ENCODE data around the gene RAB5A.
A peak's percentile ranks its signal among the peaks of the same experiment; 100 is the strongest.
"Not testable (repeated sequence)": the region's sequence is repeated elsewhere in the genome, so short reads cannot be mapped to it uniquely, and the experiment has no call there.

RAB5A gene

DNA sequence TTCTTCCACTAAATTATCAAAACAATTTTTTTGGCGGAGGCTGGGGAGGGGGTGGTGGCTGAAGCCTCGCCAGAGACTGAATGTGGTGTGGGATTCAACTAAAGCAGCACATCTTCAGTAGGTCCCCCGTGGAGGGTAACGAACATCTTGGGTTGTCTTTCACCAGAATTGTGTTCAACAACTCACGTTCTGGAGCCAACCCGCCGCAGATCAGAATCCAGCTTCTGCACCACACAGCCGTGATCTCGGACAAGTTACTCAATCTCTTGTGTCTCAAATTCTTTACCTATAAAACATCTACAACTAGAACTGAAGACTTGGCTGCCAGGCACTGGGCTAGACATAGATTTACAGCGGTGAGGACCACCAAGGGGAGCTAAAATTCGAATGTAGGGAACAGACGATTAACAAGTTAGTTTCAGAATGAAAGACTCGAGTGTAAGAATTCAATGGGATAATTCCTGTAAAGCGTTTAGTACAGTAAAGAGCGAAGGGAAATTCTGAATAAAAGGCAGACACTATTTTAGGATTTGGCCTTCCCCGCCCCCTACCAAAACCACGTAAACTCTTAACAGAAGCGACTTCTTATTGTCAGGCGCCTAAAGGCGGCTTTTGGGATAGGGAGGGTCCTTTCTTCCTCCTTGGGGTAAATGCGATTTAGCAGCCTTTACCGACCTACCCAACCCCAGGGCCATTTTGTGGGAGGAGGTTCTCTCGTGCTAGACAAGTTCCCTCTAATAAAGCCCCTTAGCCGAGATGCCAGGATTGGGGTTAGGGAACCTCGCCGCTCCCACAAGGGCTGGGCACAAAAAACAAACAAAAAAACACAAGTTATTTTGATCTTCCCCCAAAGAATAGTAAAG lies 697 bp upstream of the RAB5A start:
- DNase-seq (ENCODE audit: low read depth) = no peak
- peak overlapping the region; percentile 98 for H3K4me3 ChIP-seq (ENCODE audit: control insufficient read depth, low read depth, low read length)
- TF ChIP-seq CTCF (IDR thresholded peaks at IDR 0.05; ENCODE audit: control insufficient read depth, insufficient read depth, low read depth, low read length, missing control alignments) = no peak

- H3K4me3 ChIP-seq (ENCODE audit: control insufficient read depth, low read depth, low read length) = peak overlapping the region; percentile 98
- no peak for TF ChIP-seq CTCF (IDR thresholded peaks at IDR 0.05; ENCODE audit: control insufficient read depth, insufficient read depth, low read depth, low read length, missing control alignments)
- no peak for DNase-seq (ENCODE audit: low read depth)
Observed at GRCh38 chr3:19947549-19948225, 790 bp downstream of the RAB5A start.

DNA sequence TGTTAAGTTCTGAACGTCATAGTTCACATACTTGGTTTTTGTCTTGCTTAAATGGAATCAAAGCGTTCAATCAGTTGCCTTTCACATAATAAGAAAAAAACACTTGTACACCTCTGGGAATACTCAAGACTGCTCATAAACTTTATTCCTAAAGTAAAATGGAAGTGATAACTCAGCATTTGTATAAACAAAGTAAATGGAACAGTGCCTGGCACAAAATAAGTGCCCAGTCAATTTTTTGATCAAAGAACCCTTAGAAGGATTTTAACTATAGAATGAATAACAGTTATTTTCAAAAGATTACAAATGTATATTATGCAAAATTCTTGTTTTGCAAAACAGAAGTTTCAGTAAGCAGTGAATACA lies 1.3 kb downstream of the RAB5A start:
- DNase-seq (ENCODE audit: low read depth) = no peak
- H3K4me3 ChIP-seq (ENCODE audit: control insufficient read depth, low read depth, low read length) = peak overlapping the region; percentile 98
- no peak for TF ChIP-seq CTCF (IDR thresholded peaks at IDR 0.05; ENCODE audit: control insufficient read depth, insufficient read depth, low read depth, low read length, missing control alignments)

DNA sequence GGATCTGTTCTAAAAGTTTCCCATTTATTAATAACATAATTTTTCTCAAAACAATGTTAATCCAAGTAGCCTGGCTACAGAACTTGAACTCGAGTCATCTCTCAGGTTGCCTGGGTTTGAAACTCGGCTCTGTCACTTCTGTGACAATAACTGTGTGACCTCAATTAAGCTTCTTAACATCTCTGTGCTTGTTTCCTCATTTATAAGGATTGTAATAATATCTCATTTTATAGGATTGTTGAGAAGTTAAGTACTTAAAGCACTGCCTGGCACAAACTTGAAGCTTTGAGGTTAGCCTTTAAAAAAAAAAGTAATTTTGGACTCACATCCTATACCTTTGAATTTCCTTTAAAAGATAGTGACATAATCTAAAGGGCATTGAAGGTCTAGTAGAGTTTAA lies 3.4 kb downstream of the RAB5A start:
- TF ChIP-seq CTCF (IDR thresholded peaks at IDR 0.05; ENCODE audit: control insufficient read depth, insufficient read depth, low read depth, low read length, missing control alignments) = no peak
- no peak for DNase-seq (ENCODE audit: low read depth)
- H3K4me3 ChIP-seq (ENCODE audit: control insufficient read depth, low read depth, low read length) = no peak overlapping the region

DNA sequence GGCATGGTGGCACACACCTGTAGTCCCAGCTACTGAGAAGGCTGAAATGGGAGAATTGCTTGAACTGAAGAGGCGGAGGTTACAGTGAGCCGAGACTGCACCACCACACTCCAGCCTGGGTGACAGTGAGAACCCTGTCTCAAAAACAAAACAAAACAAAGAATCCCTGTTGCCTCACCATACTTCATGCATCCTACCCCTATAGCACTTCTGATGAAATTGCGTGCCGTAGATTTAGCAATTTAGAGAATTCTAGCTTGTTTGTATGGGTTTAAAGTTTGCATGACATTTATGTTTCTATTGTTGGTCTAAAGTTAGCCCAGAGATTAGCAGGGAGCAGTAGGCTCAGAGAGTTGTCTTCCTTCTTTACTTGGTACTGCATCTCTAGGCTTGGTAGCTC lies 7.8 kb downstream of the RAB5A start:
- TF ChIP-seq CTCF (IDR thresholded peaks at IDR 0.05; ENCODE audit: control insufficient read depth, insufficient read depth, low read depth, low read length, missing control alignments) = no peak
- no peak for DNase-seq (ENCODE audit: low read depth)
- H3K4me3 ChIP-seq (ENCODE audit: control insufficient read depth, low read depth, low read length) = no peak overlapping the region

DNA sequence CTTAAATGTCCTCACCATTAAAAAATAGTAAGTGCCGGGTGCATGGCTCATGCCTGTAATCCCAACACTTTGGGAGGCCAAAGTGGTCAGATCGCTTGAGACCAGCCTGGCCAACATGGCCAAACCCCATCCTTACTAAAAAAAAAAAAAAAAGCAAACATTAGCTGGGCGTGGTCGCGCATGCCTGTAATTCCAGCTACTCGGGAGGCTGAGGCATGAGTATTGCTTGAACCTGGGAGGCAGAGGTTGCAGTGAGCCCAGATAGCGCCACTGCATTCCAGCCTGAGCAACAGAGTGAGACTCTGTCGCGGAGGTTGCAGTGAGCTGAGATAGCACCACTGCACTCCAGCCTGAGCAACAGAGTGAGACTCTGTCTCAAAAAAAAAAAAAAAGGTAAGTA lies 10.5 kb downstream of the RAB5A start:
- DNase-seq (ENCODE audit: low read depth); H3K4me3 ChIP-seq (ENCODE audit: control insufficient read depth, low read depth, low read length): not testable (repeated sequence)

GRCh38 chr3:19959505-19959904 lies 12.6 kb downstream of the RAB5A start:
- no peak for TF ChIP-seq CTCF (IDR thresholded peaks at IDR 0.05; ENCODE audit: control insufficient read depth, insufficient read depth, low read depth, low read length, missing control alignments)
- H3K4me3 ChIP-seq (ENCODE audit: control insufficient read depth, low read depth, low read length) = no peak overlapping the region
- DNase-seq (ENCODE audit: low read depth) = no peak

Measured in AG09309 (cell line).